ENCODE measurements around the gene TAF4B. TPM values are rescaled to one million over a fixed set of nuclear protein-coding genes. Genes with fewer than 3 reads are reported as not detected.
"Not testable (repeated sequence)": the region's sequence is repeated elsewhere in the genome, so short reads cannot be mapped to it uniquely, and the experiment has no call there.

Gene TAF4B
- total and polyA plus RNA-seq, 7 donors, result 2.0 to 8.3 (median 2.9) TPM

GRCh38 chr18:26252411-26252810, 26.2 kb downstream of the TAF4B start:
- Histone ChIP-seq H3K9me3 (no peaks in the 10 kb centered on the region), H3K27ac (no peak overlapping the region), H3K36me3 (ENCODE audit: insufficient read depth in 1 of 2, low read depth in 1 of 2) (no peaks in the 10 kb centered on the region), H3K4me3 (no peak overlapping the region), H3K4me1 (peaks cover 17% of the 10 kb centered on the region), H3K27me3 (ENCODE audit: insufficient read depth in 3 of 3, low read length in 2 of 3) (no peaks in the 10 kb centered on the region)
- ATAC-seq (no peak), DNase-seq (no peak)
- intact Hi-C loops (cut with DNase I), result no loop called here
- no peak for TF ChIP-seq CTCF (IDR thresholded peaks at IDR 0.05)
- 73 to 87% (median 75%) methylated on average over 3 of the region's 3 CpGs for WGBS, 3 donors

GRCh38 chr18:26254808-26255207, 28.6 kb downstream of the TAF4B start:
- H3K9me3 ChIP-seq; H3K4me3 ChIP-seq; intact Hi-C loops (cut with DNase I); H3K36me3 ChIP-seq (ENCODE audit: insufficient read depth in 1 of 2, low read depth in 1 of 2); H3K27me3 ChIP-seq (ENCODE audit: insufficient read depth in 3 of 3, low read length in 2 of 3); H3K27ac ChIP-seq; DNase-seq: not testable (repeated sequence)
- ATAC-seq, result peak in 2 of 4 donors; percentile 62 to 84
- peaks cover 17% of the 10 kb centered on the region for H3K4me1 ChIP-seq

GRCh38 chr18:26255695-26256622, 29.7 kb downstream of the TAF4B start:
- Histone ChIP-seq H3K9me3 (no peaks in the 10 kb centered on the region), H3K4me1 (peaks cover 17% of the 10 kb centered on the region), H3K27me3 (ENCODE audit: insufficient read depth in 3 of 3, low read length in 2 of 3) (no peaks in the 10 kb centered on the region), H3K27ac (peak overlapping the region; percentile 2), H3K4me3 (no peak overlapping the region), H3K36me3 (ENCODE audit: insufficient read depth in 1 of 2, low read depth in 1 of 2) (no peaks in the 10 kb centered on the region)
- intact Hi-C loops (cut with DNase I), result no loop called here
- TF ChIP-seq CTCF (IDR thresholded peaks at IDR 0.05), result no peak
- ATAC-seq (peak in 2 of 4 donors; percentile 50 to 55), DNase-seq (no peak)
- WGBS, 3 donors, result 57 to 74% (median 62%) methylated on average over 14 of the region's 14 CpGs

GRCh38 chr18:26258711-26259110, 32.5 kb downstream of the TAF4B start:
- Histone ChIP-seq H3K27ac (no peak overlapping the region), H3K36me3 (ENCODE audit: insufficient read depth in 1 of 2, low read depth in 1 of 2) (no peaks in the 10 kb centered on the region), H3K9me3 (no peaks in the 10 kb centered on the region), H3K4me1 (peaks cover 17% of the 10 kb centered on the region), H3K4me3 (no peak overlapping the region), H3K27me3 (ENCODE audit: insufficient read depth in 3 of 3, low read length in 2 of 3) (no peaks in the 10 kb centered on the region)
- WGBS, 3 donors, result 91 to 94% (median 93%) methylated on average over 3 of the region's 3 CpGs
- no peak for ATAC-seq
- TF ChIP-seq CTCF (IDR thresholded peaks at IDR 0.05), result no peak
- DNase-seq, result no peak
- intact Hi-C loops (cut with DNase I), result no loop called here

- H3K27ac ChIP-seq; H3K36me3 ChIP-seq (ENCODE audit: insufficient read depth in 1 of 2, low read depth in 1 of 2); ATAC-seq; H3K9me3 ChIP-seq; intact Hi-C loops (cut with DNase I); H3K4me3 ChIP-seq; H3K27me3 ChIP-seq (ENCODE audit: insufficient read depth in 3 of 3, low read length in 2 of 3); DNase-seq: not testable (repeated sequence)
- 93 to 100% (median 97%) methylated on average over 2 of the region's 4 CpGs for whole genome bisulfite sequencing, 3 donors
- peaks cover 12% of the 10 kb centered on the region for H3K4me1 ChIP-seq
Measured at GRCh38 chr18:26259416-26259815, 33.2 kb downstream of the TAF4B start.

All from psoas muscle (tissue), 8 donors.